ENCODE results near the gene ZNF536. TPM values are rescaled to one million over a fixed set of nuclear protein-coding genes. Genes with fewer than 3 reads are reported as not detected.
"Not testable (repeated sequence)": the region's sequence is repeated elsewhere in the genome, so short reads cannot be mapped to it uniquely, and the experiment has no call there.

Gene ZNF536
- total RNA-seq, 1 experiment from 2014 or later: 2.9 TPM

GRCh38 chr19:30490760-30491159, 118.6 kb downstream of the ZNF536 start:
- DNase-seq (ENCODE audit: low spot score): no peak
- H3K4me3 ChIP-seq (ENCODE audit: low read depth, low read length, poor library complexity, severe bottlenecking): no peak overlapping the region
- ChIA-PET POLR2A (ENCODE audit: low non-redundant PET) (no interaction called here), CTCF (no interaction called here)
- H3K27ac ChIP-seq (ENCODE audit: low read depth, low read length, poor library complexity, severe bottlenecking): no peak overlapping the region
- no peaks in the 10 kb centered on the region for H3K9me3 ChIP-seq (ENCODE audit: low read depth, low read length, poor library complexity, severe bottlenecking)
- intact Hi-C loops (cut with micrococcal nuclease; ENCODE audit: unreplicated experiment): no loop called here
- TF ChIP-seq EZH2 (IDR thresholded peaks at IDR 0.05; ENCODE audit: borderline replicate concordance, low read depth, low read length, poor library complexity, severe bottlenecking) (no peak), CTCF (conservative IDR thresholded peaks at IDR 0.05; ENCODE audit: low read depth, low read length) (no peak)
- peaks cover 7% of the 10 kb centered on the region for H3K27me3 ChIP-seq (replicated peaks; ENCODE audit: insufficient read depth, low read depth, low read length, poor library complexity)
- H3K4me1 ChIP-seq (ENCODE audit: insufficient read depth, low read length, poor library complexity, severe bottlenecking): no peaks in the 10 kb centered on the region
- H3K36me3 ChIP-seq (ENCODE audit: insufficient read depth, low read length, poor library complexity, severe bottlenecking): no peaks in the 10 kb centered on the region
- BruUV-seq (replicated peaks): no TSS peak

GRCh38 chr19:30492586-30493270, 120.5 kb downstream of the ZNF536 start:
- no TSS peak for BruUV-seq (replicated peaks)
- H3K27me3 ChIP-seq (replicated peaks; ENCODE audit: insufficient read depth, low read depth, low read length, poor library complexity): peaks cover 7% of the 10 kb centered on the region
- intact Hi-C loops (cut with micrococcal nuclease; ENCODE audit: unreplicated experiment): no loop called here
- POLR2A ChIA-PET (ENCODE audit: low non-redundant PET): no interaction called here
- no peak overlapping the region for H3K27ac ChIP-seq (ENCODE audit: low read depth, low read length, poor library complexity, severe bottlenecking)
- H3K4me3 ChIP-seq (ENCODE audit: low read depth, low read length, poor library complexity, severe bottlenecking): no peak overlapping the region
- DNase-seq (ENCODE audit: low spot score): no peak
- H3K36me3 ChIP-seq (ENCODE audit: insufficient read depth, low read length, poor library complexity, severe bottlenecking): no peaks in the 10 kb centered on the region
- TF ChIP-seq EZH2 (IDR thresholded peaks at IDR 0.05; ENCODE audit: borderline replicate concordance, low read depth, low read length, poor library complexity, severe bottlenecking) (no peak), CTCF (conservative IDR thresholded peaks at IDR 0.05; ENCODE audit: low read depth, low read length) (no peak)
- no peaks in the 10 kb centered on the region for H3K4me1 ChIP-seq (ENCODE audit: insufficient read depth, low read length, poor library complexity, severe bottlenecking)
- H3K9me3 ChIP-seq (ENCODE audit: low read depth, low read length, poor library complexity, severe bottlenecking): no peaks in the 10 kb centered on the region
- CTCF ChIA-PET: no interaction called here

- intact Hi-C loops (cut with micrococcal nuclease; ENCODE audit: unreplicated experiment): no loop called here
- no peaks in the 10 kb centered on the region for H3K4me1 ChIP-seq (ENCODE audit: insufficient read depth, low read length, poor library complexity, severe bottlenecking)
- H3K36me3 ChIP-seq (ENCODE audit: insufficient read depth, low read length, poor library complexity, severe bottlenecking): no peaks in the 10 kb centered on the region
- no TSS peak for BruUV-seq (replicated peaks)
- ChIA-PET POLR2A (ENCODE audit: low non-redundant PET) (no interaction called here), CTCF (no interaction called here)
- H3K27me3 ChIP-seq (replicated peaks; ENCODE audit: insufficient read depth, low read depth, low read length, poor library complexity): peaks cover 7% of the 10 kb centered on the region
- TF ChIP-seq CTCF (conservative IDR thresholded peaks at IDR 0.05; ENCODE audit: low read depth, low read length): no peak
- no peak for TF ChIP-seq EZH2 (IDR thresholded peaks at IDR 0.05; ENCODE audit: borderline replicate concordance, low read depth, low read length, poor library complexity, severe bottlenecking)
- no peaks in the 10 kb centered on the region for H3K9me3 ChIP-seq (ENCODE audit: low read depth, low read length, poor library complexity, severe bottlenecking)
- no peak for DNase-seq (ENCODE audit: low spot score)
- H3K4me3 ChIP-seq (ENCODE audit: low read depth, low read length, poor library complexity, severe bottlenecking): no peak overlapping the region
- H3K27ac ChIP-seq (ENCODE audit: low read depth, low read length, poor library complexity, severe bottlenecking): no peak overlapping the region
These were observed 124.8 kb downstream of the ZNF536 start for GRCh38 chr19:30497034-30497433.

GRCh38 chr19:30498085-30498484, 125.9 kb downstream of the ZNF536 start:
- POLR2A ChIA-PET (ENCODE audit: low non-redundant PET); H3K4me3 ChIP-seq (ENCODE audit: low read depth, low read length, poor library complexity, severe bottlenecking); BruUV-seq (replicated peaks); CTCF ChIA-PET; H3K36me3 ChIP-seq (ENCODE audit: insufficient read depth, low read length, poor library complexity, severe bottlenecking); H3K4me1 ChIP-seq (ENCODE audit: insufficient read depth, low read length, poor library complexity, severe bottlenecking); H3K27me3 ChIP-seq (replicated peaks; ENCODE audit: insufficient read depth, low read depth, low read length, poor library complexity); DNase-seq (ENCODE audit: low spot score); H3K27ac ChIP-seq (ENCODE audit: low read depth, low read length, poor library complexity, severe bottlenecking); H3K9me3 ChIP-seq (ENCODE audit: low read depth, low read length, poor library complexity, severe bottlenecking); intact Hi-C loops (cut with micrococcal nuclease; ENCODE audit: unreplicated experiment): not testable (repeated sequence)
